ENCODE measurements around the gene RNASE11.
"Not testable (repeated sequence)": the region's sequence is repeated elsewhere in the genome, so short reads cannot be mapped to it uniquely, and the experiment has no call there.

RNASE11 gene

DNA sequence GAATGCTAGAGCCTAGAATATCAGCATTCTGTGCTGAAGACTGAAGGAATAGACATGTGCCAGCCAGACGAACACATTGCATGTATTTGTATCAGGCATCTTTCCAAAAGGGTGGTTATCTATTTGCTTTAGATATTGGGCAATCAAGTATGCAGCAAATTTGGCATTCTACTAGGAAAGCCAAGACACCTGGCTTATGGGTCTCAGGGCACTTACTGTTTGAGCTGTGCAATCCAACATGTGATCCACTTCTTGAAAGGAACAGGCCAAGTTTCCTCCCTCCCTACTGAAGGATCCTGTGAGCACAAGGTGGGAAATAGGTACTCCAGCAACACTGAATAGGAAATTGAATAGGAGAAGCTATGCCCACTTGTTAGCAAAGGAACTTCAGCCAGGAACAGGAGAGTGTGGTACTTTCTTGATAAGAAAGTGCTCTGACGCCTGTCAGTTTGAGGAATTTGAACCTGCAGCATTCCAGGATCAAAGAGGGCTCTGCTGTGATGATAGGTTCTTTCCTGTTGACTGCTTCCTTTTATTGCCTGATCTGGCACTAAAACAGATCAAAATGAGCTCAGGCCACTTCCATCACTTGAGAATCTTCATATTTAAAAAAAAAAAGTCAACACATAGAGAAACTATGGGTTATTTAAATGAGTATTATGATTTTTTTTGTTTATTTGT is 33.1 kb upstream of the RNASE11 start:
- TF ChIP-seq GABPA (IDR thresholded peaks at IDR 0.05; ENCODE audit: low read depth) (no peak), POLR2AphosphoS5 (IDR thresholded peaks at IDR 0.05; ENCODE audit: low read depth) (no peak), SPI1 (IDR thresholded peaks at IDR 0.05; ENCODE audit: borderline replicate concordance, low read depth) (no peak)
- TF ChIP-seq, protein P1, sequence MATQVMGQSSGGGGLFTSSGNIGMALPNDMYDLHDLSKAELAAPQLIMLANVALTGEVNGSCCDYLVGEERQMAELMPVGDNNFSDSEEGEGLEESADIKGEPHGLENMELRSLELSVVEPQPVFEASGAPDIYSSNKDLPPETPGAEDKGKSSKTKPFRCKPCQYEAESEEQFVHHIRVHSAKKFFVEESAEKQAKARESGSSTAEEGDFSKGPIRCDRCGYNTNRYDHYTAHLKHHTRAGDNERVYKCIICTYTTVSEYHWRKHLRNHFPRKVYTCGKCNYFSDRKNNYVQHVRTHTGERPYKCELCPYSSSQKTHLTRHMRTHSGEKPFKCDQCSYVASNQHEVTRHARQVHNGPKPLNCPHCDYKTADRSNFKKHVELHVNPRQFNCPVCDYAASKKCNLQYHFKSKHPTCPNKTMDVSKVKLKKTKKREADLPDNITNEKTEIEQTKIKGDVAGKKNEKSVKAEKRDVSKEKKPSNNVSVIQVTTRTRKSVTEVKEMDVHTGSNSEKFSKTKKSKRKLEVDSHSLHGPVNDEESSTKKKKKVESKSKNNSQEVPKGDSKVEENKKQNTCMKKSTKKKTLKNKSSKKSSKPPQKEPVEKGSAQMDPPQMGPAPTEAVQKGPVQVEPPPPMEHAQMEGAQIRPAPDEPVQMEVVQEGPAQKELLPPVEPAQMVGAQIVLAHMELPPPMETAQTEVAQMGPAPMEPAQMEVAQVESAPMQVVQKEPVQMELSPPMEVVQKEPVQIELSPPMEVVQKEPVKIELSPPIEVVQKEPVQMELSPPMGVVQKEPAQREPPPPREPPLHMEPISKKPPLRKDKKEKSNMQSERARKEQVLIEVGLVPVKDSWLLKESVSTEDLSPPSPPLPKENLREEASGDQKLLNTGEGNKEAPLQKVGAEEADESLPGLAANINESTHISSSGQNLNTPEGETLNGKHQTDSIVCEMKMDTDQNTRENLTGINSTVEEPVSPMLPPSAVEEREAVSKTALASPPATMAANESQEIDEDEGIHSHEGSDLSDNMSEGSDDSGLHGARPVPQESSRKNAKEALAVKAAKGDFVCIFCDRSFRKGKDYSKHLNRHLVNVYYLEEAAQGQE (IDR thresholded peaks at IDR 0.05; ENCODE audit: insufficient replicate concordance, low read depth): no peak
- TF ChIP-seq, protein P2, sequence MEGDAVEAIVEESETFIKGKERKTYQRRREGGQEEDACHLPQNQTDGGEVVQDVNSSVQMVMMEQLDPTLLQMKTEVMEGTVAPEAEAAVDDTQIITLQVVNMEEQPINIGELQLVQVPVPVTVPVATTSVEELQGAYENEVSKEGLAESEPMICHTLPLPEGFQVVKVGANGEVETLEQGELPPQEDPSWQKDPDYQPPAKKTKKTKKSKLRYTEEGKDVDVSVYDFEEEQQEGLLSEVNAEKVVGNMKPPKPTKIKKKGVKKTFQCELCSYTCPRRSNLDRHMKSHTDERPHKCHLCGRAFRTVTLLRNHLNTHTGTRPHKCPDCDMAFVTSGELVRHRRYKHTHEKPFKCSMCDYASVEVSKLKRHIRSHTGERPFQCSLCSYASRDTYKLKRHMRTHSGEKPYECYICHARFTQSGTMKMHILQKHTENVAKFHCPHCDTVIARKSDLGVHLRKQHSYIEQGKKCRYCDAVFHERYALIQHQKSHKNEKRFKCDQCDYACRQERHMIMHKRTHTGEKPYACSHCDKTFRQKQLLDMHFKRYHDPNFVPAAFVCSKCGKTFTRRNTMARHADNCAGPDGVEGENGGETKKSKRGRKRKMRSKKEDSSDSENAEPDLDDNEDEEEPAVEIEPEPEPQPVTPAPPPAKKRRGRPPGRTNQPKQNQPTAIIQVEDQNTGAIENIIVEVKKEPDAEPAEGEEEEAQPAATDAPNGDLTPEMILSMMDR (IDR thresholded peaks at IDR 0.05; ENCODE audit: insufficient read depth, low read length): no peak
- DNase-seq (ENCODE audit: low read depth in 1 of 2, low spot score in 1 of 2): no peak
- Histone ChIP-seq H3K27ac (replicated peaks) (no peak overlapping the region), H3K4me3 (replicated peaks; ENCODE audit: insufficient read depth, low read length) (no peak overlapping the region), H3K27me3 (ENCODE audit: insufficient read depth, poor library complexity, severe bottlenecking) (no peaks in the 10 kb centered on the region)

DNA sequence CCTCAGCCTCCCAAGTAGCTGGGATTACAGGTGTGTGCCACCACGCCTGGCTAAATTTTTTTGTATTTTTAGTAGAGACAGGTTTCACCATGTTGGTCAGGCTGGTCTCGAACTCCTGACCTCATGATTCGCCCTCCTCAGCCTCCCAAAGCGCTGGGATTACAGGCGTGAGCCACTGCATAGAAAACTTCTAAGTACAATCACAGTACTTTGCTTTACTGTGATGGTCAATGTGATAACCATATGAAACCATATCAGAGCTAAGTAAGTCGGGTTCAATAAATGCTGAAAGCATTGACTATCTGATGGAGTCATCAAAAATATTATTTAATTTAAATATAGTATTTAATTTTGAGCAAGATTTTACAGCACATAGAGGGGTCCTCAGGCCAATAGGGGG is 31.9 kb upstream of the RNASE11 start:
- not testable (repeated sequence) for H3K4me3 ChIP-seq (replicated peaks; ENCODE audit: insufficient read depth, low read length); DNase-seq (ENCODE audit: low read depth in 1 of 2, low spot score in 1 of 2); H3K27me3 ChIP-seq (ENCODE audit: insufficient read depth, poor library complexity, severe bottlenecking); H3K27ac ChIP-seq (replicated peaks)

DNA sequence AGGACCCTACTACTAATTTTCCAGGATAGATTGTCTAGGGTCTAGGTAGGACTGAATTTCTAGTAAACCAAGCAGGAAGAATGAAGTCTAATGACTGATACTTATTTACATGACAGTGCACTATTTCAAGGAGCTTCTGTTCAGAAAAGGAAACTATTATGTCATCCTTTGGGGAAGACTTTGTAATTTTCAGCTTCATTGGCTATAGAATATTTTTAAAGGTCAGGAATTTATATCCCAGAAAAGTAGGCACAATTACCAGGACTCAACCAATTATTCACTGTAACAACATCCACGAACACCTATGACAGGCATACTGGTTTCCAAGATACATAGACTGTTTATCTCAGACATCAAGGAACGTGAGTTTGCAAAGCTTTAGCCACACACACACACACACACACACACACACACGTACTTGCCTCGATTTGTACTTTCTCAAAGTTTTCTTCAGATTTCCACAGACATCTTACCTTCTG is 30.5 kb upstream of the RNASE11 start:
- Histone ChIP-seq H3K27ac (replicated peaks) (peak overlapping the region; percentile 66), H3K4me3 (replicated peaks; ENCODE audit: insufficient read depth, low read length) (no peak overlapping the region), H3K27me3 (ENCODE audit: insufficient read depth, poor library complexity, severe bottlenecking) (no peaks in the 10 kb centered on the region)
- DNase-seq (ENCODE audit: low read depth in 1 of 2, low spot score in 1 of 2): no peak
- TF ChIP-seq GABPA (IDR thresholded peaks at IDR 0.05; ENCODE audit: low read depth) (no peak), SPI1 (IDR thresholded peaks at IDR 0.05; ENCODE audit: borderline replicate concordance, low read depth) (no peak), POLR2AphosphoS5 (IDR thresholded peaks at IDR 0.05; ENCODE audit: low read depth) (no peak)
- TF ChIP-seq, protein P2 (IDR thresholded peaks at IDR 0.05; ENCODE audit: insufficient read depth, low read length): no peak
- TF ChIP-seq, protein P1 (IDR thresholded peaks at IDR 0.05; ENCODE audit: insufficient replicate concordance, low read depth): no peak

- no peak for DNase-seq (ENCODE audit: low read depth in 1 of 2, low spot score in 1 of 2)
- H3K27ac ChIP-seq (replicated peaks): peak overlapping the region; percentile 66
- H3K4me3 ChIP-seq (replicated peaks; ENCODE audit: insufficient read depth, low read length): no peak overlapping the region
Measured at GRCh38 chr14:20617138-20618003, 29.6 kb upstream of the RNASE11 start.

More at GRCh38 chr14:20617138-20618003, 29.6 kb upstream of the RNASE11 start:
- TF ChIP-seq SPI1 (IDR thresholded peaks at IDR 0.05; ENCODE audit: borderline replicate concordance, low read depth) (no peak), POLR2AphosphoS5 (IDR thresholded peaks at IDR 0.05; ENCODE audit: low read depth) (no peak), GABPA (IDR thresholded peaks at IDR 0.05; ENCODE audit: low read depth) (no peak)
- TF ChIP-seq, protein P1 (IDR thresholded peaks at IDR 0.05; ENCODE audit: insufficient replicate concordance, low read depth): no peak
- TF ChIP-seq, protein P2 (IDR thresholded peaks at IDR 0.05; ENCODE audit: insufficient read depth, low read length): no peak
- H3K27me3 ChIP-seq (ENCODE audit: insufficient read depth, poor library complexity, severe bottlenecking): no peaks in the 10 kb centered on the region

Data from HL-60 (cell line).